ENCODE measurements around the gene AMACR. TPM values are rescaled to one million over a fixed set of nuclear protein-coding genes. Genes with fewer than 3 reads are reported as not detected.

Gene AMACR
- total and polyA plus RNA-seq, 2 of the 8 experiments (the other 6 are each of a cell fraction or from before 2014, with no cell fraction given), result 9.1 to 12.6 TPM

- TF ChIP-seq SP1 (IDR thresholded peaks at IDR 0.05; ENCODE audit: low read depth, low read length), result no peak
- no peak for TF ChIP-seq CTCF (IDR thresholded peaks at IDR 0.05; ENCODE audit: control extremely low read depth in 1 of 3, insufficient read depth in 1 of 3, low read depth in 1 of 3, low read length in 3 of 3)
- TF ChIP-seq CBX5 (IDR thresholded peaks at IDR 0.05; ENCODE audit: low read depth, low read length), result no peak
- TF ChIP-seq MAFK (IDR thresholded peaks at IDR 0.05; ENCODE audit: low read depth, low read length), result no peak
- no peak for TF ChIP-seq FOSL1 (IDR thresholded peaks at IDR 0.05; ENCODE audit: insufficient read depth, low read depth, low read length)
- no peak for TF ChIP-seq EGR1 (IDR thresholded peaks at IDR 0.05; ENCODE audit: borderline replicate concordance, low read depth, low read length)
Observed at GRCh38 chr5:33985447-33985846, 22.4 kb downstream of the AMACR start (continued).

All from H1 (cell line).